Stimulated activated CD8-positive, alpha-beta memory T cell treated with anti-CD3 and anti-CD28 coated beads, Interleukin-4, amount 100 ng/mL, for 1 hour (primary cell): ENCODE results near the gene TALDO1.

Experiments used
- DNase-seq, 2 donors: peaks; one replicate each; pipeline ENCODE4 v3.0.0-alpha.2; 2020; ENCODE audit warnings: low read depth in 2 of 2, low spot score in 1 of 2

TALDO1 gene

GRCh38 chr11:714436-714835 is 32.8 kb upstream of the TALDO1 start:
- DNase-seq: no peak

- DNase-seq: no peak
Observed at GRCh38 chr11:719214-720016, 27.8 kb upstream of the TALDO1 start.

- DNase-seq: no peak
Observed at GRCh38 chr11:720017-720641, 27.1 kb upstream of the TALDO1 start.

- no peak for DNase-seq
Observed at GRCh38 chr11:720642-721246, 26.5 kb upstream of the TALDO1 start.

- no peak for DNase-seq
Observed at GRCh38 chr11:721247-721740, 26.0 kb upstream of the TALDO1 start.

- peak in 1 of 2 donors; percentile 21 for DNase-seq
Observed at GRCh38 chr11:721741-722345, 25.4 kb upstream of the TALDO1 start.

GRCh38 chr11:722346-722811 is 24.9 kb upstream of the TALDO1 start:
- DNase-seq: no peak

DNA sequence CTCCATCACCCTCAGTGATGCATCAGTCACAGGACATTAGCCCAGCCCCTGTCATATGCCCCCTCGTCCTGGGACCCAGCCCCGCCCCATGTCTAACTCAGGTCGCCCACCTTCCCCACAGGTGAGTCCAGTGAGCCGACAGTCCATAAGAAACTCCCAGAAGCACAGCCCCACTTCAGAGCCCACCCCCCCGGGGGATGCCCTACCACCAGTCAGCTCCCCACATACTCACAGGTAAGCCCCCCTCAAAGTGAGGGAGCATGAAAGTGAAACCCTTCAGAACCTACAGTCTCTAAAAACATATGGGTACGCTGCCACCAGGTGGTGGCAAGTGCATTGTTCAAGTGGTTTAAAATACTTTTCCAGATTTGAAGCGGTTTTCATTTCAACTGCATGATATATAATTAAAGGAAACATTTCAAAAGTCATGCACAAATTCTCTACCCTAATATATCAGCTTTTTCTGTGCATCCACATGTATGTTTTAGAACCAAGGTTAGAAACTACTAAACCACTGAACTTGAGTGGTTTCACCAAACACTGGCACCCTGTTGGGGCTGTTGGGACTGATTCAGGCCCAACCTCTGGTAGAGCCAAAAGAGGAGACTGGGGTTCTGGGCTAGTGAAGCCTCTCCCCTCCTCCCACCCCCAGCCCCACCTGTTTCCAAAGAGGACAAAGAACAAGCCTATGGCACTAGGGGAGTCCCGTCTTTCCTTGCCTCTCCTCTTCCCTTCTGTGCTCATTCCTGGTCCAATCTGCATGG is 24.0 kb upstream of the TALDO1 start:
- peak in 1 of 2 donors; percentile 28 for DNase-seq

- DNase-seq: no peak
Observed at GRCh38 chr11:724049-724777, 23.1 kb upstream of the TALDO1 start.

GRCh38 chr11:724778-725386 is 22.4 kb upstream of the TALDO1 start:
- DNase-seq: no peak

GRCh38 chr11:725624-726202 is 21.6 kb upstream of the TALDO1 start:
- no peak for DNase-seq

GRCh38 chr11:726278-727220 is 20.7 kb upstream of the TALDO1 start:
- peak in 1 of 2 donors; percentile 36 for DNase-seq

- DNase-seq: no peak
Observed at GRCh38 chr11:727281-727701, 20.0 kb upstream of the TALDO1 start.

DNA sequence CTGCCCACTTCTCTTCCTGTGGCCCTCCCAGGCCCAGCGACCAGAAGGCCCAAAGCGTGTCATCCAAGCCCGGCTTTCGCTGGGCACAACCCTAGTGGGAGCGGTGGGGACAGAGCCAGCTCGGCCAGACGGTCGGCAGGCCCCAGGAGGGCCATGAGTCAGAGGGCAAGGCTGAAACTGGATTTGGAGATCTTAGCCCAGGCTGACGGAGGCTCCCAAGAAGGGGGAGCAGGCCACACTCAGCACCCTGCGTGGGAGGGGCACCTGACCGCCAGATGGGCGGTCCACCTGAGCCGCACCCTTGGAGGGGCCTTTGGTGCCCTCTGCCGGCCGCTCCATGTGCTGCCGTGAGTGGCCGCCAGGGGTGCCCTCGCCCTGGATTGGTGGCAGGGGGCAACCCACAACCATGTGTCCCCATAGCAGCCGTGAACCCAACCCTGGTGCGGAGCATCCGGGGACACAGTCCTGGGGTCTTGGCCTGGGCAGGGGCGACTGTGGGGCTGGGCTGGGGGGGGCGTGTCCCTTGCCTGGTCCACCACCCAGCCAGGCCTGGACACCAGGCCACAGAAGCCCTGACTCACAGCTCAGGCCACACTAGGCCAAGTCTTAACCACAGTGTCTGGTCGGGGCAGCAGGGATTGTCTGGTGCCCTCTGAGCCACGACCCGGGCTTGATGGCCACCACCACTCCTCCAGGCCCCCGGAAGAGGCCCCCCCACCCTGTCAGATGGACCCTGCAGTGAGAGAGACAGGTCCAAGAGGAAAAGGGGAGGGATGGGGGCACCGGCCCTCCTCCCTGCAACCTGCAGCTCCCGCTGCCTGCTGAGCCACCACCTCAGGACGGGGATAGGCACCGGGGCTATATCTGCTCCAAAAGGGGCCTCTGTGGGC is 19.2 kb upstream of the TALDO1 start:
- DNase-seq: peak; percentile 62 to 63

DNA sequence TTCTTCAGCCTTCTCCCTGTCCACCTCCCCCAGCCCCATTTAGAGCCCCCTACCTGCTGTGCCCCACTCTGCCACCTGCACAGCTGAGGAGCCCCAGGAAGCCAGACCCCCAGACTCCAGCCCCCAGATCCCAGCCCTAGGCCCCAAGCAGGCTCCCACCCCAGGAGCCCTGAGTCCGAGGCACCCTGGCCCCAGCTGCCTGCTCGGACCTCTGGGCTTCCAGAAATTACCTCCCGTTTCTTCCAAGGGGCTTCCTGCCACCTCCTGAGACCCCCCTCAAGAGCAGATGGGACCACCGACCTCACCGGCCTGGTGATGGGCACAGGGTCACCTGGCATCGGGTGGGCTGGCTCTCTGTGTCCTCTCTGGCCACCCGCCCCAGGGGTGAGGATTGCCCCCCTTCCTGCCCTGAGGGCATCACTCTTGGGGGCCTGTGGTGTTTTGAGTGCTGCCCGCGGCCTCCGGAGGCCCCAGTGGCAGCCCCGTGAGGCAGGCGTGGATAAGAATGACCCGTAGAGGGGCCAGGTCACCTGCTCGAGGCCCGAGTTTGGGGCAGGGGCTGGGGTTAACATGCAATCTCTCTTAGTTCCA is 18.3 kb upstream of the TALDO1 start:
- no peak for DNase-seq

- DNase-seq: no peak
Observed at GRCh38 chr11:729492-730074, 17.7 kb upstream of the TALDO1 start.
